Sciatic nerve (tissue), 2 donors: ENCODE results near the gene FADD. TPM values are rescaled to one million over a fixed set of nuclear protein-coding genes. Genes with fewer than 3 reads are reported as not detected.
A peak's percentile ranks its signal among the peaks of the same experiment; 100 is the strongest.

ENCODE experiments used
- ATAC-seq: fragments of 200-7000 bp; cut with Tn5 transposase; one replicate; pipeline ENCODE4 v1.9.1; 2020; ENCODE audit warnings: mild to moderate bottlenecking, moderate library complexity
- DNase-seq: peaks from one replicate; pipeline ENCODE4 v3.0.0-alpha.2; 2020; ENCODE audit warnings: low spot score
- intact Hi-C: fragments of 100-400 bp; cut with DNase I; formaldehyde crosslinking; loops from one replicate; pipeline ENCODE4 v1.14.2; 2022
- total RNA-seq: library from RNA; stranded (reverse); fragmentation: NEBNext Ultra II Directional; extraction: Animal tissue kit (Norgen Biotek cat#: 25700); gene quantifications from one replicate; pipeline ENCODE4 v1.2.1, GENCODE V29; 2021
- donor health status: DM: no; HTN: no; CAD: no.
- donor health status: DM: no; HTN: no; CAD: no.

The FADD gene
- total RNA-seq, 1 donor from 2014 or later = 18.8 TPM

GRCh38 chr11:70226183-70226582 is 23.1 kb downstream of the FADD start:
- ATAC-seq = no peak
- intact Hi-C loops = no loop called here
- no peak for DNase-seq

- DNase-seq (no peak), ATAC-seq (no peak)
- intact Hi-C loops = no loop called here
These were observed 23.9 kb downstream of the FADD start for GRCh38 chr11:70226967-70227366.

GRCh38 chr11:70229737-70230136 is 26.6 kb downstream of the FADD start:
- ATAC-seq (no peak), DNase-seq (no peak)
- intact Hi-C loops = no loop called here

GRCh38 chr11:70230151-70230839 is 27.2 kb downstream of the FADD start:
- intact Hi-C loops = no loop called here
- ATAC-seq (no peak), DNase-seq (no peak)

- intact Hi-C loops = no loop called here
- no peak for ATAC-seq
- DNase-seq = no peak
These were observed 28.0 kb downstream of the FADD start for GRCh38 chr11:70230840-70231710.

- no peak for ATAC-seq
- DNase-seq = no peak
- intact Hi-C loops = no loop called here
These were observed 29.9 kb downstream of the FADD start for GRCh38 chr11:70233034-70233433.

- ATAC-seq (no peak), DNase-seq (no peak)
- intact Hi-C loops = no loop called here
These were observed 30.4 kb downstream of the FADD start for GRCh38 chr11:70233511-70233934.

- intact Hi-C loops = no loop called here
- DNase-seq = no peak
- ATAC-seq = no peak
These were observed 30.9 kb downstream of the FADD start for GRCh38 chr11:70233962-70234361.

GRCh38 chr11:70240337-70240736 is 37.2 kb downstream of the FADD start:
- intact Hi-C loops = no loop called here
- ATAC-seq (no peak), DNase-seq (no peak)

GRCh38 chr11:70241709-70242108 is 38.6 kb downstream of the FADD start:
- ATAC-seq (no peak), DNase-seq (no peak)
- intact Hi-C loops = no loop called here

- intact Hi-C loops = no loop called here
- DNase-seq = no peak
- no peak for ATAC-seq
These were observed 39.8 kb downstream of the FADD start for GRCh38 chr11:70242885-70243284.

GRCh38 chr11:70243912-70244652 is 41.0 kb downstream of the FADD start:
- DNase-seq = no peak
- intact Hi-C loops = no loop called here
- no peak for ATAC-seq

- no peak for DNase-seq
- intact Hi-C loops = no loop called here
- no peak for ATAC-seq
These were observed 41.6 kb downstream of the FADD start for GRCh38 chr11:70244698-70245097.

- no peak for ATAC-seq
These were observed 43.1 kb downstream of the FADD start for GRCh38 chr11:70246196-70246595.

GRCh38 chr11:70247042-70247709 is 44.1 kb downstream of the FADD start:
- no peak for ATAC-seq
- DNase-seq = no peak
- intact Hi-C loops = no loop called here

More at GRCh38 chr11:70246196-70246595, 43.1 kb downstream of the FADD start:
- DNase-seq = no peak
- intact Hi-C loops = no loop called here

GRCh38 chr11:70247710-70248072 is 44.6 kb downstream of the FADD start:
- DNase-seq (no peak), ATAC-seq (peak; percentile 10)
- intact Hi-C loops = no loop called here

GRCh38 chr11:70250876-70251658 is 48.0 kb downstream of the FADD start:
- ATAC-seq = no peak
- no peak for DNase-seq
- intact Hi-C loops = no loop called here

- ATAC-seq (peak; percentile 44), DNase-seq (no peak)
- intact Hi-C loops = no loop called here
These were observed 48.7 kb downstream of the FADD start for GRCh38 chr11:70251659-70252321.
